HG02852 (cell line): Measurements from ENCODE around the gene TXNDC15.

Experiments
- ATAC-seq: cut with Tn5 transposase; IDR thresholded peaks from one replicate; pipeline ENCODE4 v1.9.1; 2021; ENCODE audit warnings: mild to moderate bottlenecking, moderate library complexity; ENCODE audit not compliant: unreplicated experiment

The TXNDC15 gene

GRCh38 chr5:134913795-134914194 is 39.6 kb downstream of the TXNDC15 start:
- ATAC-seq, result no peak

- no peak for ATAC-seq
These were observed 43.1 kb downstream of the TXNDC15 start for GRCh38 chr5:134917070-134917815.

GRCh38 chr5:134918861-134919260 is 44.7 kb downstream of the TXNDC15 start:
- ATAC-seq, result no peak

- no peak for ATAC-seq
These were observed 46.8 kb downstream of the TXNDC15 start for GRCh38 chr5:134920848-134921575.

- no peak for ATAC-seq
These were observed 58.3 kb downstream of the TXNDC15 start for GRCh38 chr5:134932508-134932907.

GRCh38 chr5:134934202-134934601 is 60.0 kb downstream of the TXNDC15 start:
- ATAC-seq, result no peak

- no peak for ATAC-seq
These were observed 61.8 kb downstream of the TXNDC15 start for GRCh38 chr5:134935711-134936602.

- no peak for ATAC-seq
These were observed 63.4 kb downstream of the TXNDC15 start for GRCh38 chr5:134937526-134937925.

GRCh38 chr5:134938030-134938429 is 63.9 kb downstream of the TXNDC15 start:
- ATAC-seq, result no peak

- ATAC-seq, result no peak
These were observed 65.3 kb downstream of the TXNDC15 start for GRCh38 chr5:134939500-134939899.

GRCh38 chr5:134943547-134943946 is 69.4 kb downstream of the TXNDC15 start:
- no peak for ATAC-seq

- no peak for ATAC-seq
These were observed 70.5 kb downstream of the TXNDC15 start for GRCh38 chr5:134944630-134945029.

- no peak for ATAC-seq
These were observed 70.9 kb downstream of the TXNDC15 start for GRCh38 chr5:134945041-134945440.

GRCh38 chr5:134948911-134949310 is 74.7 kb downstream of the TXNDC15 start:
- ATAC-seq, result no peak

- ATAC-seq, result no peak
These were observed 75.1 kb downstream of the TXNDC15 start for GRCh38 chr5:134949316-134949715.
